Ascending aorta (tissue), 2 donors: ENCODE measurements around the gene RETREG2. TPM values are rescaled to one million over a fixed set of nuclear protein-coding genes. Genes with fewer than 3 reads are reported as not detected.
"Not testable (repeated sequence)": the region's sequence is repeated elsewhere in the genome, so short reads cannot be mapped to it uniquely, and the experiment has no call there.

Experiments used
- DNase-seq, 2 donors: peaks; one replicate each; pipeline ENCODE4 v3.0.0-alpha.2; 2019; ENCODE audit warnings: low spot score in 2 of 2
- H3K27ac ChIP-seq, 2 donors: fragments of 200-600 bp; sonication (generic); one replicate each; pipeline ENCODE4 v1.5.1; 2016 to 2017; ENCODE audit warnings: mild to moderate bottlenecking in 1 of 2
- H3K27me3 ChIP-seq: fragments of 200-600 bp; sonication (generic); one replicate; pipeline ENCODE4 v1.5.1; 2017
- H3K36me3 ChIP-seq, 2 donors: fragments of 200-600 bp; sonication (generic); one replicate each; pipeline ENCODE4 v1.5.1; 2016
- H3K4me1 ChIP-seq, 2 donors: fragments of 200-600 bp; sonication (generic); one replicate each; pipeline ENCODE4 v1.5.1; 2016 to 2017; ENCODE audit warnings: mild to moderate bottlenecking in 1 of 2
- H3K4me3 ChIP-seq, 2 donors: fragments of 200-600 bp; sonication (generic); one replicate each; pipeline ENCODE4 v1.5.1; 2016 to 2017; ENCODE audit warnings: mild to moderate bottlenecking in 1 of 2
- H3K9me3 ChIP-seq, 2 donors: fragments of 200-600 bp; sonication (generic); one replicate each; pipeline ENCODE4 v1.5.1; 2016
- intact Hi-C: fragments of 100-400 bp; cut with DNase I; formaldehyde crosslinking; loops from one replicate; pipeline ENCODE4 v1.15.1; 2023
- total RNA-seq: library from RNA; depleted of rRNA; stranded (reverse); fragments of >200 nt; gene quantifications from one replicate; pipeline ENCODE4 v1.1.0, GENCODE V29; 2016
- TF ChIP-seq, protein P1 (sequence below), 3 experiments: fragments of 200-600 bp in 2 of 3; fragments of 450-650 bp in 1 of 3; sonication (generic) in 2 of 3; IDR thresholded peaks; one replicate each; pipeline ENCODE4 v1.5.1; 2016 to 2019; ENCODE audit warnings: antibody characterized with exemption in 3 of 3, mild to moderate bottlenecking in 1 of 3, moderate library complexity in 1 of 3

RETREG2 gene
- total RNA-seq, 1 donor from 2014 or later: 83.5 TPM

DNA sequence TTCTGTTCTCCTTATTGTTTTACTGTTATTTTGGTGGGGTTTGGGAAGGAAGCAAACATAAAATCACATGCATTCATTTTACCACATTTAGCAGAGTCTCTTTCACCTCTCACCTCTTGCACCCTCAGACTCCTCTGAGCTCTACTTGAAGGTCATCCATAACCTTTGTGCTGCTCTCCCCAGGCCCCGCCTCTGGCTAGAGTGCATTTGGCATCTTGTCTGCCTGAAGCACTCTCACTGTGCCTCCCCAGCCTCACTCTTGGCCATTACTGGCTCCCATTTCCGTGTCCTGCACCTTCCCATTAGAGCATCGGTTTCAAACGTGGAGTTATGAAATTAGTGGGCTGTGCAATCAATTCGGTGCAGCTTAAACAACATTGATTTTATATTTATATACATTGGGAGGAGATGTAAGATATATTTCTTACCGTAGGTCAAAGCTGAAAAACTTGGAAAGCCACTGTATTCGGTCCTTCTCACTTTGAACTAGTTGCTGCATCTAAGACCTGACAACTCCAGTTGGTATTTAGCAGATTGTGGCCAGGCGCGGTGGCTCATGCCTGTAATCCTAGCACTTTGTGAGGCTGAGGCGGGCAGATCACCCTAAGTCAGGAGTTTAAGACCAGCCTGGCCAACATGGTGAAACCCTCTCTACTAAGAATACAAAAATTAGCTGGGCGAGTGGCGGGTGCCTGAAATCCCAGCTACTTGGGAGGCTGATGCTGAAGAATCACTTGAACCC lies 21.6 kb downstream of the RETREG2 start:
- TF ChIP-seq, protein P1, sequence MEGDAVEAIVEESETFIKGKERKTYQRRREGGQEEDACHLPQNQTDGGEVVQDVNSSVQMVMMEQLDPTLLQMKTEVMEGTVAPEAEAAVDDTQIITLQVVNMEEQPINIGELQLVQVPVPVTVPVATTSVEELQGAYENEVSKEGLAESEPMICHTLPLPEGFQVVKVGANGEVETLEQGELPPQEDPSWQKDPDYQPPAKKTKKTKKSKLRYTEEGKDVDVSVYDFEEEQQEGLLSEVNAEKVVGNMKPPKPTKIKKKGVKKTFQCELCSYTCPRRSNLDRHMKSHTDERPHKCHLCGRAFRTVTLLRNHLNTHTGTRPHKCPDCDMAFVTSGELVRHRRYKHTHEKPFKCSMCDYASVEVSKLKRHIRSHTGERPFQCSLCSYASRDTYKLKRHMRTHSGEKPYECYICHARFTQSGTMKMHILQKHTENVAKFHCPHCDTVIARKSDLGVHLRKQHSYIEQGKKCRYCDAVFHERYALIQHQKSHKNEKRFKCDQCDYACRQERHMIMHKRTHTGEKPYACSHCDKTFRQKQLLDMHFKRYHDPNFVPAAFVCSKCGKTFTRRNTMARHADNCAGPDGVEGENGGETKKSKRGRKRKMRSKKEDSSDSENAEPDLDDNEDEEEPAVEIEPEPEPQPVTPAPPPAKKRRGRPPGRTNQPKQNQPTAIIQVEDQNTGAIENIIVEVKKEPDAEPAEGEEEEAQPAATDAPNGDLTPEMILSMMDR (IDR thresholded peaks at IDR 0.05): no peak
- Histone ChIP-seq H3K27ac (no peak overlapping the region), H3K4me1 (no peaks in the 10 kb centered on the region), H3K9me3 (no peaks in the 10 kb centered on the region), H3K36me3 (no peaks in the 10 kb centered on the region), H3K4me3 (no peak overlapping the region), H3K27me3 (no peaks in the 10 kb centered on the region)
- DNase-seq: peak in 1 of 2 donors; percentile 41
- intact Hi-C loops: no loop called here

DNA sequence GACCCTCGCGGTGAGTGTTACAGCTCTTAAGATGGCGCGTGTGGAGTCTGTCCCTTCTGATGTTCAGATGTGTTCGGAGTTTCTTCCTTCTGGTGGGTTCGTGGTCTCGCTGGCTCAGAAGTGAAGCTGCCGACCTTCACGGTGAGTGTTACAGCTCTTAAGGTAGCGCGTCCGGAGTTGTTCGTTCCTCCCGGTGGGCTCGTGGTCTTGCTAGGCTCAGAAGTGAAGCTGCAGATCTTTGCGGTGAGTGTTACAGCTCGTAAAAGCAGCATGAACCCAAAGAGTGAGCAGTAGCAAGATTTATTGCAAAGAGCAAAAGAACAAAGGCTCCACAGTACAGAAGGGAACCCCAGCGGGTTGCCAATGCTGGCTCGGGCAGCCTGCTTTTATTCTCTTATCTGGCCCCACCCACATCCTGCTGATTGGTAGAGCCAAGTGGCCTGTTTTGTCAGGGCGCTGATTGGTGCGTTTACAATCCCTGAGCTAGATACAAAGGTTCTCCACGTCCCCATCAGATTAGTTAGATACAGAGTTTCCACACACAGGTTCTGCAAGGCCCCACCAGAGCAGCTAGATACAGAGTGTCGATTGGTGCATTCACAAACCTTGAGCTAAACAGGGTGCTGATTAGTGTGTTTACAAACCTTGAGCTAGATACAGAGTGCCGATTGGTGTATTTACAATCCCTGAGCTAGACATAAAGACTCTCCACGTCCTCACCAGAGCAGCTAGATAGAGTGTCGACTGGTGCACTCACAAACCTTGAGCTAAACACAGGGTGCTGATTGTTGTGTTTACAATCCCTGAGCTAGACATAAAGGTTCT lies 22.6 kb downstream of the RETREG2 start:
- H3K4me3 ChIP-seq, H3K9me3 ChIP-seq, H3K36me3 ChIP-seq, H3K27me3 ChIP-seq, H3K27ac ChIP-seq, intact Hi-C loops, H3K4me1 ChIP-seq: not testable (repeated sequence)
- DNase-seq: peak in 1 of 2 donors; percentile 40

DNA sequence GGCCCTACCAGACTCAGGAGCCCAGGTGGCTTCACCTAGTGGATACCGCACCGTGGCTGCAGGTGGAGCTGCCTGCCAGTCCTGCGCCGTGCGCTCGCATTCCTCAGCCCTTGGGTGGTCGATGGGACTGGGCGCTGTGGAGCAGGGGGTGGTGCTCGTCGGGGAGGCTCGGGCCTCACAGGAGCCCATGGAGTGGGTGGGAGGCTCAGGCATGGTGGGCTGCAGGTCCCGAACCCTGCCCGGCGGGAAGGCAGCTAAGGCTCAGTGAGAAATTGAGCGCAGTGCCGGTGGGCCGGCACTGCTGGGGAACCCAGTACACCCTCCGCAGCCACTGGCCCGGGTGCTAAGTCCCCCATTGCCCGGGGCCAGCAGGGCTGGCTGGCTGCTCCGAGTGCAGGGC lies 23.3 kb downstream of the RETREG2 start:
- H3K9me3 ChIP-seq, H3K27me3 ChIP-seq, H3K4me3 ChIP-seq, intact Hi-C loops, H3K36me3 ChIP-seq, H3K27ac ChIP-seq, H3K4me1 ChIP-seq: not testable (repeated sequence)
- DNase-seq: peak in 1 of 2 donors; percentile 11

DNA sequence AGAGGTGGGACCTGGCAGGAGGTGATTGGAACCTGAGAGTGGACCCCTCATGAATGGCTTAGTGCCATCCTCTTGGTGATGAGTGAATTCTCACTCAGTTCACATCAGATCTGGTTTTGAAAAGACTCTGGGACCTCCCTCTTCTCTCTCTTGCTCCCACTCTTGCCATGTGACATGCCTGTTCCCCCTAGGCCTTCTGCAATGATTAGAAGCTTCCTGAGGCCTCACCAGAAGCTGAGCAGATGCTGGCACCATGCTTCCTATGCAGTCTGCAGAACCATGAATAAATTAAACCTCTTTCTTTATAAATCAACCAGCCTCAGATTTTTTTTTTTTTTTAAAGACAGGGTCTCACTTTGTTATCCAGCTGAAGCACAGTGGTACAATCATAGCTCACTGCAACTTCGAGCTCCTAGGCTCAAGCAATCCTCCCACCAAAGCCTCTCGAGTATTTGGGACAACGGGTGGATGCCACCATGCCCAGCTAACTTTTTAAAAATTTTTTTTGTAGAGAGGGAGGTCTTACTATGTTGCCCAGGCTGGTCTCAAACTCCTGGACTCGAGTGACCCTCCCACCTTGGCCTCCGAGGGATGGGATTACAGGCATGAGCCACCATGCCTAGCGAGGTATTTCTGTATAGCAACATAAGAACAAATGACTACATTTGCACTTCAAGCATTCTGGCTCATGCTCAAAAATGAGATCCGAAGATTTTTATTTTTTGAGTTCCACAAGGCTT lies 26.5 kb downstream of the RETREG2 start:
- peak in 1 of 2 donors; percentile 55 for DNase-seq
- Histone ChIP-seq H3K9me3 (no peaks in the 10 kb centered on the region), H3K27me3 (no peaks in the 10 kb centered on the region), H3K4me3 (no peak overlapping the region), H3K4me1 (peaks cover 0 to 6% of the 10 kb centered on the region in 2 donors), H3K27ac (no peak overlapping the region), H3K36me3 (peaks cover 13 to 15% of the 10 kb centered on the region in 2 donors)
- intact Hi-C loops: no loop called here
- TF ChIP-seq, protein P1 (IDR thresholded peaks at IDR 0.05): no peak

DNA sequence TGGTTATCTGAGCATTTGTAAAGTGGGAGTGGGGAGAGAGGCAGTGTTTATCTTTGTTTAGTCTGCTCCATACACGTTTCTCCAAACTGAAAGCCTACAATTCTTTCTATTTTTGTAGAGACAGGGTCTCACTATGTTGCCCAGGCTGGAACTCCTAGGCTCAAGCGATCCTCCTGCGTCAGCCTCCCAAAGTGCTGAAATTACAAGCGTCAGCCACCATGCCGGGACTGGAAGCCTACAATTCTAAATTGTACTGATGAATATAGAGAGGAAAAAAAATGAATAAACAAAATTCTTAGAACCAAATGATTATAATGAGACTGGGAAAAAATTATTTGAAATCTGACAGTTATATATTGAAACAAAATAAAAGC lies 27.1 kb downstream of the RETREG2 start:
- no peak overlapping the region for H3K4me3 ChIP-seq
- peaks cover 0 to 6% of the 10 kb centered on the region in 2 donors for H3K4me1 ChIP-seq
- DNase-seq: peak in 1 of 2 donors; percentile 31
- no peaks in the 10 kb centered on the region for H3K27me3 ChIP-seq
- peaks cover 15 to 18% of the 10 kb centered on the region in 2 donors for H3K36me3 ChIP-seq
- H3K27ac ChIP-seq: no peak overlapping the region
- no peaks in the 10 kb centered on the region for H3K9me3 ChIP-seq
- TF ChIP-seq, protein P1 (IDR thresholded peaks at IDR 0.05): no peak
- intact Hi-C loops: no loop called here

DNA sequence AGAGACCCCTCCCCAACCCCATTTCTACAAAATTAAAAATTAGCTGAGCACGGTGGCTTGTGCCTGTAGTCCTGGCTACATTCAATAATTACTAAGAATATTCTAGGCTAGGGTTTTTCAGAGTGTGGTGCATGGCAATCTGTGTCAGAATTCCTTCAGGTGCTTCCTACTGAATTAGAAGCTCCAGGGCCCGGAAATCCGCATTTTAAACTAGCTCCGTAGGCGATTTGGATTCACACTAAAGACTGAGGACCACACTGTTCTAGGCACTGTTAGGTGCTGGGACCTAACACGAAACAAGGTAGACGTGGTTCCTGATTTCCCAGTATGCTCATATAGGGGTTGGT lies 27.9 kb downstream of the RETREG2 start:
- H3K4me3 ChIP-seq: peak overlapping the region; percentile 86 to 90
- no peaks in the 10 kb centered on the region for H3K9me3 ChIP-seq
- intact Hi-C loops: loop anchor here (1.0 to 2.0 kb wide), 6 partner anchors 23 to 183 kb away; partner anchors contain the start of genes ANKZF1, ATG9A, DNAJB2 and NHEJ1
- H3K27me3 ChIP-seq: no peaks in the 10 kb centered on the region
- H3K36me3 ChIP-seq: peaks cover 22 to 23% of the 10 kb centered on the region in 2 donors
- H3K27ac ChIP-seq: peak overlapping the region; percentile 91 to 99
- TF ChIP-seq, protein P1 (IDR thresholded peaks at IDR 0.05): no peak
- peaks cover 0 to 6% of the 10 kb centered on the region in 2 donors for H3K4me1 ChIP-seq
- DNase-seq: no peak
